Measurements from ENCODE around the gene MRPS26.
A peak's percentile ranks its signal among the peaks of the same experiment; 100 is the strongest.

Gene MRPS26

DNA sequence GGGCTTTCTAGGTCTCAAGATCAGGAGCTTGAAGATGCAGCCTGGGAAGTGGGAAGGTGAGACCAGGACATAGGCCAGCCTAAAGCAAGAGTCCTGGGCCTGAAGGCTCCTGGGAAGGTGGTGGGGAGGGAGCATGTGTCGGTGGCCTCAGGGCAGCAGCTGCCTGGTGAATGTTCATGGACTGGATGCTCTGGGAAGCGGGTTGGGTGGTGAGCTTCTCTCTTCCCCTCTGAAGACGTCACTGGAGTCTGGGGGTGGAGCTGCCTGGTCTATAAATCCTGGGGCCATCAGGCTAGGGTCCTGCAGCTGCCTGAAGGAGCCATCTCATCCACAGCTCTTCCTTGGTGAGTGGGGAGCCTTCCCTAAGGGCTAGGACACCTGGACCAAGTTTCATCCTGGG, 2.5 kb upstream of the MRPS26 start, which contains the start of gene GNRH2:
TSS of gene GNRH2 (plus strand) at position 301 of the 400 bp plus-strand sequence. CDS start 793 bp downstream, outside the sequence.
- TF ChIP-seq CTCF (conservative IDR thresholded peaks at IDR 0.05) = no peak
- H3K27ac ChIP-seq = peak within 1 kb of the TSS; percentile 96

DNA sequence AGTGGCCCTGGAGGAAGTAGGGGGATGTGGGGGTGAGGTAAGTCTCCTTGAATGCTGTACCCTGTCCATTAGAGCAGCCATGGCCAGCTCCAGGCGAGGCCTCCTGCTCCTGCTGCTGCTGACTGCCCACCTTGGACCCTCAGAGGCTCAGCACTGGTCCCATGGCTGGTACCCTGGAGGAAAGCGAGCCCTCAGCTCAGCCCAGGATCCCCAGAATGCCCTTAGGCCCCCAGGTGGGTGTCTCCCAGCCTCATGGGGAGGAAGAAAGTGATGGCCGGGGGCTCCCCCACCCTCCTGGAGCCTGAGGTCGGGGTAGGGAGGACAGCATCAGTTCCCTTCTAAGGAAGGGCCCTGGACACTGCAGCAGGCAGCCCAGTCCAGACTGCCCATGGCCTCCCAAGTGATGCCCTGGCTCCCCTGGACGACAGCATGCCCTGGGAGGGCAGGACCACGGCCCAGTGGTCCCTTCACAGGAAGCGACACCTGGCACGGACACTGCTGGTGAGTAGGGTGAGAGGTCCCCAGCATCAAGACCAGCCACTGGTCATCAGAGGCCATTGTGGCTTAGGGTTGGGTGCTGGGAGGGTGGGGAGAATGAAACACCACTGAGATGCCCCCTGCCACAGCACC, 1.4 kb upstream of the MRPS26 start:
- H3K27ac ChIP-seq = peak overlapping the region; percentile 96
- TF ChIP-seq CTCF (conservative IDR thresholded peaks at IDR 0.05) = no peak

- TF ChIP-seq CTCF (conservative IDR thresholded peaks at IDR 0.05) = no peak
- peak overlapping the region; percentile 96 for H3K27ac ChIP-seq
These were observed 623 bp upstream of the MRPS26 start for GRCh38 chr20:3045042-3045815.

- TF ChIP-seq CTCF (conservative IDR thresholded peaks at IDR 0.05) = no peak
- peak overlapping the region; percentile 96 for H3K27ac ChIP-seq
These were observed 1.0 kb downstream of the MRPS26 start for GRCh38 chr20:3046677-3047462.

GRCh38 chr20:3047486-3048419, 1.9 kb downstream of the MRPS26 start:
- peak overlapping the region; percentile 96 for H3K27ac ChIP-seq
- TF ChIP-seq CTCF (conservative IDR thresholded peaks at IDR 0.05) = no peak

GRCh38 chr20:3051385-3052019, 5.7 kb downstream of the MRPS26 start:
- H3K27ac ChIP-seq = no peak overlapping the region
- no peak for TF ChIP-seq CTCF (conservative IDR thresholded peaks at IDR 0.05)
